Measurements from ENCODE around the gene TRIM37.

The TRIM37 gene

DNA sequence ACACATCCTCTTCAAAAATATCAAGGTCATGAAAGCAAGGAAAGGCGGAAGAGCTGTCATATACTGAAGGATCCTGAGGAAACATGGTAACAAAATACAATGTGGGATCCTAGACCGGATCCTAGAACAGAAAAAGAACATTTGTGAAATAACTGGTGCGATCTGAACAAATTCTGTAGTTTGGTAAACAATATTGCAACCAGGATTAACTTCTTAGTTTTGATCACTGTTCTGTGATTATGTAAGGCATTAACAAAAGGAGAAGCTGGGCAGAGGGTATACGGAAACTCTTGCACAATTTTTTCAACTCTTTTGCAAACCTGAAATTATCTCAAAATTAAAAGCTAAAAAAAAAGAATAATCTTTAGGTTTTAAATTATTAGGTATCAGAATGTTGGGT is 109.7 kb downstream of the TRIM37 start:
- Histone ChIP-seq H3K9ac (ENCODE audit: low read length) (no peak overlapping the region), H2AFZ (ENCODE audit: low read depth, low read length, severe bottlenecking) (no peak overlapping the region), H3K36me3 (ENCODE audit: low read length) (peaks cover 13% of the 10 kb centered on the region; the same call in 1 of the 2 replicates), H3K4me2 (ENCODE audit: low read depth, low read length, poor library complexity, severe bottlenecking) (no peak overlapping the region), H4K20me1 (ENCODE audit: low read depth, low read length) (no peaks in the 10 kb centered on the region), H3K4me3 (ENCODE audit: insufficient read depth, low read length, poor library complexity, severe bottlenecking) (no peak overlapping the region), H3K9me2 (replicated peaks; ENCODE audit: insufficient read depth, low read length) (no peaks in the 10 kb centered on the region), H3K27ac (ENCODE audit: low read depth, low read length) (no peak overlapping the region), H3K9me3 (ENCODE audit: insufficient read depth, low read length) (no peaks in the 10 kb centered on the region), H3K79me2 (ENCODE audit: insufficient read depth, low read length) (no peaks in the 10 kb centered on the region), H3F3A (ENCODE audit: insufficient read depth) (peaks cover 17% of the 10 kb centered on the region), H3K27me3 (ENCODE audit: low read length) (no peaks in the 10 kb centered on the region)
- TF ChIP-seq, protein P1, sequence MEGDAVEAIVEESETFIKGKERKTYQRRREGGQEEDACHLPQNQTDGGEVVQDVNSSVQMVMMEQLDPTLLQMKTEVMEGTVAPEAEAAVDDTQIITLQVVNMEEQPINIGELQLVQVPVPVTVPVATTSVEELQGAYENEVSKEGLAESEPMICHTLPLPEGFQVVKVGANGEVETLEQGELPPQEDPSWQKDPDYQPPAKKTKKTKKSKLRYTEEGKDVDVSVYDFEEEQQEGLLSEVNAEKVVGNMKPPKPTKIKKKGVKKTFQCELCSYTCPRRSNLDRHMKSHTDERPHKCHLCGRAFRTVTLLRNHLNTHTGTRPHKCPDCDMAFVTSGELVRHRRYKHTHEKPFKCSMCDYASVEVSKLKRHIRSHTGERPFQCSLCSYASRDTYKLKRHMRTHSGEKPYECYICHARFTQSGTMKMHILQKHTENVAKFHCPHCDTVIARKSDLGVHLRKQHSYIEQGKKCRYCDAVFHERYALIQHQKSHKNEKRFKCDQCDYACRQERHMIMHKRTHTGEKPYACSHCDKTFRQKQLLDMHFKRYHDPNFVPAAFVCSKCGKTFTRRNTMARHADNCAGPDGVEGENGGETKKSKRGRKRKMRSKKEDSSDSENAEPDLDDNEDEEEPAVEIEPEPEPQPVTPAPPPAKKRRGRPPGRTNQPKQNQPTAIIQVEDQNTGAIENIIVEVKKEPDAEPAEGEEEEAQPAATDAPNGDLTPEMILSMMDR (IDR thresholded peaks at IDR 0.05; ENCODE audit: insufficient read depth, low read length, poor library complexity, severe bottlenecking): no peak
- no peak for TF ChIP-seq EZH2phosphoT487 (conservative IDR thresholded peaks at IDR 0.05; ENCODE audit: low read length)

DNA sequence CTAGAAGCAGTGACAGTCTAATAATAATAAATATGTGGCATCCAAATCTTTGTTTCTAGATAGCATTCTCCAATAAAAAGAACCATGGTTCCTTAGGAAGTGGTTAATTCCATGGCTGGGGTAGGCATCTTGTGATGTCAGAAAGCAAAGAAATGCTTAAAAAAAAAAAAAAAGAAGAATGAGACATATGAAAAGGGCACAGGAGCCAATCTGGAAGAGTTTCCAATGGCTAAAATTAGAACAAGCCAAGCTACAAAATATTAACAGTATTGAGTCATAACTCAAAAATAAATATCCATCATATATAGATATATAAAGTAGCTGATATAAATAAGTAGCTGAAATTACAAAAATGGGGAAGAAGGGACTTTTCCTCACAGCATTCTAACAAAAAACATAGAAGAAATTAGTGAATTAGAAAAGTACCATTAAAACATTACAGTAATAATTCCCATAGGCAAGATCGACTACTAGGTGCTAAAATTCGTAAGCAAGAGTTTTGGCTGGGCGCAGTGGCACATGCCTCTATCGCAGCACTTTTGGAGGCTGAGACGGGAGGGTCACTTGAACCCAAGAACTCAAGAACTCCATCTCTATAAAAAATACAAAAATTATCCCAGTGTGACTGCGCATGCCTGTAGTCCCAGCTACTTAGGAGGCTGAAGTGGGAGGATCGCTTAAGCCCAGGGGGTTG is 111.3 kb downstream of the TRIM37 start:
- no peak overlapping the region for H3K4me2 ChIP-seq (ENCODE audit: low read depth, low read length, poor library complexity, severe bottlenecking)
- H3K4me3 ChIP-seq (ENCODE audit: insufficient read depth, low read length, poor library complexity, severe bottlenecking): no peak overlapping the region
- no peak overlapping the region for H3K27ac ChIP-seq (ENCODE audit: low read depth, low read length)
- H3K79me2 ChIP-seq (ENCODE audit: insufficient read depth, low read length): no peaks in the 10 kb centered on the region
- H3K27me3 ChIP-seq (ENCODE audit: low read length): no peaks in the 10 kb centered on the region
- H3F3A ChIP-seq (ENCODE audit: insufficient read depth): peaks cover 7% of the 10 kb centered on the region; the same call in 1 of the 2 replicates
- H3K9me3 ChIP-seq (ENCODE audit: insufficient read depth, low read length): no peaks in the 10 kb centered on the region
- no peak overlapping the region for H3K9ac ChIP-seq (ENCODE audit: low read length)
- no peak overlapping the region for H2AFZ ChIP-seq (ENCODE audit: low read depth, low read length, severe bottlenecking)
- no peaks in the 10 kb centered on the region for H4K20me1 ChIP-seq (ENCODE audit: low read depth, low read length)
- H3K36me3 ChIP-seq (ENCODE audit: low read length): peaks cover 13% of the 10 kb centered on the region; the same call in 1 of the 2 replicates
- no peaks in the 10 kb centered on the region for H3K9me2 ChIP-seq (replicated peaks; ENCODE audit: insufficient read depth, low read length)
- no peak for TF ChIP-seq EZH2phosphoT487 (conservative IDR thresholded peaks at IDR 0.05; ENCODE audit: low read length)
- TF ChIP-seq, protein P1 (IDR thresholded peaks at IDR 0.05; ENCODE audit: insufficient read depth, low read length, poor library complexity, severe bottlenecking): no peak

DNA sequence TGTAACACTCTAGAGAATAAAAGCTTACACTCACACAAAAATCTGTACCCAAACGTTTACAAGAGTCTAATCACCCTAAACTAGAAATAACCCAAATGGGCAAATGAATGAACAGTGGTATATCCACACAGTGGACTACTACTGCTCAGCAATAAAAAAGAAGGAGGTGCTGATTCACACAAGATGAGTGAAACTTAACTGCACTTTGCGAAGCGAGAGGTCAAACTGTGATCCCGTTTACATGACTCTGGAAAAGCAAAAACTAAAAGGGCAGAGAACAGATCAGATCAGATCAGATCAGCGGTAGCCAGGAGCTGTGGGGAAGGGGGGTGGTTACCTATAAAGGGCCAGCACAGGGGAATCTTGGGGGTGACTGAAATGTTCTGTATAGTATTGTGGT is 113.4 kb downstream of the TRIM37 start:
- Histone ChIP-seq H3K9me2 (replicated peaks; ENCODE audit: insufficient read depth, low read length) (no peaks in the 10 kb centered on the region), H3K4me3 (ENCODE audit: insufficient read depth, low read length, poor library complexity, severe bottlenecking) (no peak overlapping the region), H3K9me3 (ENCODE audit: insufficient read depth, low read length) (no peaks in the 10 kb centered on the region), H3F3A (ENCODE audit: insufficient read depth) (no peaks in the 10 kb centered on the region; the same call in 1 of the 2 replicates), H4K20me1 (ENCODE audit: low read depth, low read length) (no peaks in the 10 kb centered on the region), H3K4me2 (ENCODE audit: low read depth, low read length, poor library complexity, severe bottlenecking) (no peak overlapping the region), H3K27me3 (ENCODE audit: low read length) (no peaks in the 10 kb centered on the region), H3K36me3 (ENCODE audit: low read length) (no peaks in the 10 kb centered on the region), H3K27ac (ENCODE audit: low read depth, low read length) (no peak overlapping the region), H3K79me2 (ENCODE audit: insufficient read depth, low read length) (no peaks in the 10 kb centered on the region), H2AFZ (ENCODE audit: low read depth, low read length, severe bottlenecking) (no peak overlapping the region), H3K9ac (ENCODE audit: low read length) (no peak overlapping the region)
- no peak for TF ChIP-seq EZH2phosphoT487 (conservative IDR thresholded peaks at IDR 0.05; ENCODE audit: low read length)
- TF ChIP-seq, protein P1 (IDR thresholded peaks at IDR 0.05; ENCODE audit: insufficient read depth, low read length, poor library complexity, severe bottlenecking): no peak

Measured in SU-DHL-6 (cell line).